NT2/D1 (cell line): ENCODE results near the gene PRRT3.

Experiments
- SUZ12 ChIP-seq: IDR thresholded peaks from 2 replicates; pipeline ENCODE4 v1.6.1; 2011; ENCODE audit not compliant: insufficient read length, insufficient read depth; ENCODE audit errors: extremely low read depth
- YY1 ChIP-seq: IDR thresholded peaks from 2 replicates; pipeline ENCODE4 v1.6.1; 2011; ENCODE audit not compliant: insufficient read length, insufficient read depth
- ZNF274 ChIP-seq: IDR thresholded peaks from 2 replicates; pipeline ENCODE4 v1.6.1; 2011; ENCODE audit warnings: mild to moderate bottlenecking, low read depth, low read length

DNA sequence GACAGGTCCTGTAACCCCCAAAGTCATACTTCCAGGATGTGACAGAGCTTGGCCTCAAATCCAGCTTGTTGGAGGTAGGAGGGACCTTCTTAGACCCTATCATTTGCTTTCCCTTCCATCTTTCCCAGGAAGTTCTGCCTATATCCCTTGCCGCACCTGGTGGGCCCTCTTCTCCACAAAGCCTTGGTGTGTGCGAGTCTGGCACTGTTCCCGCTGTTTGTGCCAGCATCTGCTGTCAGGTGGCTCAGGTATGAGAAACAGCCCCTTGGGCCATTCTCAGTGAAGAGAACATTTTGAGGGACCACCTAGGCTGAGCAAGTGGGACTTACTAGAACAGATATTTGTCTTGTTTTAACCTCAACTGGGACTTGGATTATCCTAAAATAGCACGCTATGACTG is 48.3 kb downstream of the PRRT3 start:
- TF ChIP-seq YY1 (no peak), ZNF274 (no peak), SUZ12 (no peak)
